IPS-11a (cell line): ENCODE results near the gene ARPIN.
"Not testable (repeated sequence)": the region's sequence is repeated elsewhere in the genome, so short reads cannot be mapped to it uniquely, and the experiment has no call there.

Experiments
- H3K4me3 ChIP-seq: one replicate; pipeline ENCODE4 v1.5.1; 2013; ENCODE audit warnings: low read depth, low read length, control low read depth

The ARPIN gene

DNA sequence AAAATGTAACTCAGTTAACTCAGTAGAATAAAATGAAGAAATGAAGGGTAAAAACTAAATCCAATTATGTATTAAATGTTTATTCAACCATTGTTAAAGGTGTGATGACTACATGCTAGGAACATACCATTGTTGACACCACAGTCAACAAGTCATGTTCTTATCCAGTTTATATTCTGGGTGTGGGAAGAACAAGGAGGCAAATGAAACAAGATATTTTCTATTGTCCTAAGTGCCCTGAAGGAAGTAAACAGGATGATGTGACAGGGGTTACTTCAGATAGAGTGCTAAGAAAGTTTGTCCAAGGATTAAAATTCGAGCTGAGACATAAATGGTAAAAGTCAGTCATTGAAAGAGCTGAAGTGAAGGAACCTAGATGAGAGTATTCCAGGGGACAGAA, 32.0 kb downstream of the ARPIN start:
- no peak overlapping the region for H3K4me3 ChIP-seq

DNA sequence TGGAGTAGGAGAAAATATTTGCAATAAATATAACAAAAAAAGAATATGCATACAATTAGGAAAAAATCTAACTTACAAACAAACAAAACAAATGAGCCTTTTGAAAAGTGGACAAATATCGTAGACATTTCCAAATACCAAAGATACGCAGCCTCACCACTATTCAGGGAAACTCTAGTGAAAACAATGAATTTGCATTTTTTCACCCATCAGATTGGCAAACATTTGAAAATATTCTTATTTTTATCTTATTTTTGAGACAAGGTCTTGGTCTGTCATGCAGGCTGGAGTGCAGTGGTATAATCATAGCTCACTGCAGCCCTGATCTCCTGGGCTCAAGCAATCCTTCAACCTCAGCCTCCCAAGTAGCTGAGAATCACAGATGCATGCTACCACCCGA, 34.4 kb downstream of the ARPIN start:
- no peak overlapping the region for H3K4me3 ChIP-seq

DNA sequence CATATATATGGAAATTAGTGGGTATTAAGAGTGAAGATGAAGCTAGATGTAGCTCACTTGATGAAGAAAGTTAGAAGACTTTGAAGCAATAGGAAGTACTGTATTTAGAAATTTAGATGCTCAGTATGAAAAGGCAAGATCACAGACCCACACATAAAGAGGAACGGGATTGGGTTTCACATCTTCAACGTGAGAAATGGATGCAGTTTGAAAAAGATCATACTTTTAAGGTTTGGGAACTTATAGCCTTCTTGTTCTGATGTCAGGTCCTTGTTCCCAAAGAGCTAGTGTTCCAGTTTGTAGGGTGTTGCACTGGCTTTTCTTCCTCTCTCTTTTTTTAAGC, 35.7 kb downstream of the ARPIN start:
- H3K4me3 ChIP-seq, result no peak overlapping the region

DNA sequence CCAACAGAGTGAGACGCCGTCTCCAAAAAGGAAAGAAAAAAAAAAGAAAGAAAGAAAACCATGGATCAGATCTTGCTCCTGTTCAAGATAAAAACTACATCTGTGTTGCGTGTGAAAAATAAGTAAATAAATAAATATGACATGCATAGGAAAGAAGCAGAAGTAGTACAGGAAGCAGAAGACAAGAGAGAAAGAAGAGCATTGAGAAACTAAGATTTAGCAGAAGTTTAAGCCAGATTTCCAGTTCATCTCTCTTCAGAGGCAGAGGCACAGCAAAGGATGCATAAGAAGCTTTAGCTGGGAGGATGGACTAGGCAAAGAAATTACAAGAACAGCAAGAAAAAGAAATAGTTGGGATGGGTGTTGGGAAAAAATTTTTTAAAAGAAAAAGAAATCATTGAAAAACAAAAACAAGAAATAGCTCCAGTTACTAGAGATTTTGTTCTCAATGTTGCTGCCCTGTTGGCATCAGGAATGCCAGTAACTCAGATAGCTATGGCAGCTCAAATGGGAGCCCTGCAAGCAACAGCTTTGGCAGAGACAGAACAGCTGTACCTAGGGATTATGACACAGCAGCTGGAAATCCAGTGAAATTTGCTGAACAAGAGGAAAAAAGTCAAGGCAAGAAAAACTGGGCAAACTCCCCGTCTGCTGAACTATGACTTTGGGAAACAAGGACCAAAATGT, 36.2 kb downstream of the ARPIN start:
- H3K4me3 ChIP-seq, result no peak overlapping the region

DNA sequence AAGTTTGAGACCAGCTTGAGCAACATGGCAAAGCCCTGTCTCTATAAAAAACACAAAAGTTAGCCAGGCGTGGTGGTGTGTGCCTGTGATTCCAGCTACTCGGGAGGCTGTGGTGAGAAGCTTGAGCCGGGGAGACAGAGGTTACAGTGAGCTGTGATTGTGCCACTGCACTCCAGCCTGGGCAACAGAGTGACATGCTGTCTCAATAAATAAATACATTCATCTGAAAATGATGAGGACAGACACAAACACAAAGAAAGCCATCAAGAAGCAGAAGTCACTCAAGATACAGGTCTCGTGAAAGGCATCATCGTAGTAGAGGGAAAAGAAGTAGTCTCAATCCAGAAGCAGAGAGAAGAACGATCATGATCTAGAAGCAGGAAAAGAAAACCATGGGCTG, 37.0 kb downstream of the ARPIN start:
- no peak overlapping the region for H3K4me3 ChIP-seq

DNA sequence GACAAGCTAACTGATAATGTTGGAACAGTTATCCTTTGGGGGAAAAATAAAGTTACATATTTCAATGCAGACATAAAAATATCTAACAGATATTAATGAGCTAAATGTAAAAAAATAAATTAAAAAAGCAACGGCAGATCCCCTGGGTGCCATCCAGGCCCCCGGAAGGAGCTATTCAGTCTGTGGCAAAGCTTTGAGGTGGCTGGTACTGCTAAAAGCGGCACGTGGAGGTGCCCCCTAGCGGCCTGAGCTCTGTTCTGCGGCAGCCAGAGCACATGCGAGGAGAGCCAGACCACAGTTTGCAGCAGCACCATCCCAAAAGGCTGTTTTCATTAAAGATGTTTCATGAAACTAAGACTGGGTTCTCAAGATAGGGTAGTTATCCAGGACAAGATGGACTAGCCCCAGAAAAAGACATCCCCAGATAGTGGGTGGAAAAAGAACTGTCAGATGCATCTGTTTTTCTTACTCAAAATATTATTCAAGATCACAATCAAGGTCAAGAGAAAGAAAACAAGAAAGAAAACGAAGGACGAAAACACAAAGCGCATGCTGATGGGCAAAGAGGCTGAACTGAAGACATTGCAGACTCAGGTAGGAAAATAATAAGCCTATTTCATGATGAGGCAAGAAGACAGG, 37.7 kb downstream of the ARPIN start:
- H3K4me3 ChIP-seq, result no peak overlapping the region

DNA sequence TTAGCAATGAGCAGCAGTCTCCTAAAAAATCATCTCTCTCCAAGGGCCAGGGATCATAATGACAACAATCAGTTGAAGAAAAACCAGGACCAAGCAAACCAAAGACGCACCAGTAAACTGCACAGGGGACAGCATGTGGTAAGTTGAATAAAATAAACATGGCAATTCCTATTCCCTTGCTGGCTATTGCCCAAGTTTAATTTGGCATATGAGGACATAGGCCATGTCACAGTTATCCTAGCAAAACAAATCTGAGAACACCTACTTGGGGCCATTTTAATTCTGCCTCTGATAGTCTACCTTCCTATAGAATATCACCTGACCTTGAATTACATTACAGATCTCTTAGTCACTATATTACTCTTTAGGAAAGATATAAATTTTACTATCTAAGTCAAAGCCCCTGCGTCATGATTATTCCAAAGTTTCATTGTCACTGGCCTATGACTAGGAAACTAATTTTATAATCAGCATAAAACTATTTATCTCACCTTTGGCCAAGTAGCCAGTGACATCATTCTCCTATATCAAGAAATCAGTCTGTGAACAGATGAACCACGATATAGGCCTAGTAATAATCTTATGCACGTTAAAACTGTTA, 42.0 kb downstream of the ARPIN start:
- H3K4me3 ChIP-seq, result no peak overlapping the region

DNA sequence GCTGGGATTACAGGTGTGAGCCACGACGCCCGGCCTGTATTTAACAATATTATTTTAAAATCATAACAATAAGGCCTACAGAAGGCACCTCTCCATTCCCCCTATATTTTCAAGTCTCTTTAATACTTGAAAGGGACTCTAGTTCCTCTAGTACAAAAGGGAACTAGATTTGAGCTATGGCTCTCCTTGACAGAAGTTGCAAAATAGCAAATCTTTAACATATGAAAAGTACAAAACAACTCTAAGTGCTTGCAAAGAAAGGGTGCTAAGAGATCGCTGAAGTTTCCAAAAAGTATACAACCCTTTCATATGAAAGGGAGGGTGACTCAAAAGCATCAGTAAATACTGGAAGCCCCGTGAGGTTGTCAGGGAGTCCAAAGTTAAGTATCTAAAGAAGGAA, 42.7 kb downstream of the ARPIN start:
- H3K4me3 ChIP-seq, result no peak overlapping the region

DNA sequence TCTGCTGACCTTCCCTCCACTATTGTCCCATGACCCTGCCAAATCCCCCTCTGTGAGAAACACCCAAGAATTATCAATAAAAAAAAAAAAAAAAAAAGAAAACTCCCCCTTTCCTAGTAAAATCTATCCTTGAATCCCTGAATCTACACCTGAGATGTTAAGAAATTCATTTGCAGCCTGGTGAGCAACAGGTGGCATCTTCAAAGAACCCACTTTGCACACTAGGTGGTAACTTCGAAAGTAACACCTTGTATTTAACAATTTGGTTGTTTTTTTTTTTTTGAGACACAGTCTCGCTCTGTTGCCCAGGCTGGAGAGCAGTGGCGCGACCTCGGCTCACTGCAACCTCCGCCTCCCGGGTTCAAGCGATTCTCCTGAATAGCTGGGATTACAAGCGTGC, 43.3 kb downstream of the ARPIN start:
- not testable (repeated sequence) for H3K4me3 ChIP-seq

DNA sequence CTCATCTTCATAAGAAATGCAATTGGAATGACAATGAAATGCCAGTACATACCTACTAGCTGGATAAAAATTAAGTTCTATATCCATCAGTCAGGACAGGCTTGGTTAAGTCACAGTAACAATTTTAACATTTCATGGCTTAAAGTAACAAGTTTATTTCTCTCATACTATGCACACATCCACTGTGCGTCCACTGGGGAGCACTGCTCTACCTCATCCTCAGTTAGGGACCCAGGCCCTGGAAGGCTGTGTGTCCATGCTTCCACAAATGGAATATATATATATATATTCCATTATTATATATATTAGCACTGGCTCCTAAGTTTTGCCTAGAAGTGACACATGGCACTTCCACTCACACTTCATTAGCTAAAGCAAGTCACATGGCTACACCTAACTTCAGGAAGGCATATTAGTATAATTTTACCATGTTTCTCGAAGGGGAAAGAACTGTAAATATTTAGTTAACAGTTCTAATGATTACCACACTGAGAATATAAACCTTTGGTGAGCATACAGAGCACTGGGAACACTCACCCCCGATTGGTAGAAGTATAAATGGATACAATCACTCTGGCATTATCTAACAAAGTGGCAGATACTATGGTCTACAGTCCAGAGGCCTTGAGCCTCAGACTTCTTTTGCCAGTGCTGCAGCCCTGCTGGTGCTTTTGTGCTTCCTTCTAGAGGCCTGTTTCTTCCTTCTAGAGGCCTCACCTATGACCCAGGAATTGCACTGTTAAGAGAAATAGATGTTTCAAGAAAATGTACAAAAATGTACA, 47.6 kb downstream of the ARPIN start:
- H3K4me3 ChIP-seq, result no peak overlapping the region

DNA sequence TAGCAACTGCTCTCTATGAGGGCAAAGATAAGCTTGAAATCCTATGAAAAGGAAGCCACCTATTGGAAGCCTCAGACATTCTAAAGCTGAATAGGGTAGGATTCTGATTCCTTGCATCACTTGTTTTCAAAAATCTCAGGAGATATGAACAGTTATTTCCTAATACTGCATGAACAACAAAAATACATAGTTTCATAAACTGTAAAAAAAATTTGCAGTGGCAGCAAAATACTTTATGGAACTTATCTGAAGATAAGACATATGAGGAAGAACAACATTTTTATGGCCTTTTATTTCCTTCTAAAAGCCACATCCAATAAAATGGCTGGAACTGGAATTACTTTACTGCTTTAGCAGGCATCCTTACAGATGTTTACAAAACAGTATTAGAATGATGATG, 48.8 kb downstream of the ARPIN start:
- no peak overlapping the region for H3K4me3 ChIP-seq

DNA sequence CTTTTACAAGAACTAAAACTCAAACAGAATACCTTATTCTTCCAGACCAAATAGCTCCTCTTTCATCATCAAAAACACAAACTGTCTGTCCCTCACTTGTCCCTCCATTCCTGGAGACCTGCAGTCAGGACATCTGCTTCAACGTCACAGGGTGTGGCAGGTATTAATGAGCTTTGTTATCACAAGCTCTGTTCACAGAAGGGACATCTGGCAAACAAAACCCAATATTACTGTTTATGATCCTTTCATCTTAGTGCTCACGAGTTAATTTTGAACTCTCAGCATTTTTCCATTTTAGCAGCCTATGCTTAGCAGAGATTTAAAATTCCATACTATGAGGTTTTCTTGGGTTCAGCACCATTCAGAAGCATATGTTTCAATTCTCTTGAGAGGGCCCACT, 51.9 kb downstream of the ARPIN start:
- H3K4me3 ChIP-seq, result no peak overlapping the region

DNA sequence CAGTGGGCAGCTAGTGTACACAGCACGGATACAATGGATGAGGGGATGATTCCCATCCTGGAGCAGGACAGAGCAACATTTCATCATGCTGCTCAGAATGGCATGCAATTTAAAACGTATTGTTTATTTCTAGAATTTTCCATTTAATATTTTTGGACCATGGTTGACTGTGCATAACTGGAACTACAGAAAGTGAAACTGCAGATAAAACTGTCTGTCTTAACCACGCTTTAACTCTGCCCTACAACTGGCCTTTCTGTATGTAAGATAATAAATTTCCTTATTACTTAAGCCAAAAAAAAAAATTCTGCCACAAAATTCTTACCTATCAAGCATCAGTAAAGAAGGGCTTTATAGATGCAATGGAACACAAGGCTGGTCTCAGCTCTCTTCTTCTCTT, 52.3 kb downstream of the ARPIN start:
- no peak overlapping the region for H3K4me3 ChIP-seq

DNA sequence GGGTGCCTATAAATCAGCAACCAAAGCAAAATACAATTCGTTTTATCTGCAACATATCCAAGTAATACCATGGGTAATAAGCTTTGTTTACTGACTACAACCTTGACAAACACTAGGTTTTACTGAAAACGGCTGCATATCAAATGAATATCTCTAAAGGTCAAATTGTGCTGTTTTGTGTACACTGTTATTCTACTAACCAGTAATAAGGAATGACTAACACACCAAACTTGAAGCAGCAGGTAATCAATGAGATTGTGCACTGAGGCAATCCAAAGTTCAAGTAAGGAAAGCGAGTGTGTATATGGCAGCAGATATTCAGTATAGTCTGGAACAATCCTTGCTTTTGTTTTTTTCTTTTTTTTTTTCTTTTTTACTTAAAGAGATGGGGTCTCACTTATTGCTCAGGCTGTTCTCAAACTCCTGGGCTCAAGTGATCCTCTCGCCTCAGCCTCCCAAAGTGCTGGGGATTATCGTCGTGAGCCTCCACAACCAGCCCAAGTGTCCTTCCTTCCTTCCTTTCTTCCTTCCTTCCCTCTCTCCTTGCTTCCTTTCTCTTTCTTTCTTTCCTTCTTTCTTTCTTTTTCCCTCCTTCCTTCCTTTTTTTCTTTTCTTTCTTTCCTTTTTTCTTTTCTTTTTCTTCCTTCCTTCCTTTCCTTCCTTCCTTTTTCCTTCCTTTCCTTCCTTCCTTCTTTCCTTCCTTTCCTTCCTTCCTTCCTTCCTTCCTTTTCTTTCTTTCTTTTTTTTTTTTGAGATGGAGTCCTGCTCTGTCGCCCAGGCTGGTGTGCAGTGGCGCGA, 53.9 kb downstream of the ARPIN start:
- H3K4me3 ChIP-seq, result no peak overlapping the region

DNA sequence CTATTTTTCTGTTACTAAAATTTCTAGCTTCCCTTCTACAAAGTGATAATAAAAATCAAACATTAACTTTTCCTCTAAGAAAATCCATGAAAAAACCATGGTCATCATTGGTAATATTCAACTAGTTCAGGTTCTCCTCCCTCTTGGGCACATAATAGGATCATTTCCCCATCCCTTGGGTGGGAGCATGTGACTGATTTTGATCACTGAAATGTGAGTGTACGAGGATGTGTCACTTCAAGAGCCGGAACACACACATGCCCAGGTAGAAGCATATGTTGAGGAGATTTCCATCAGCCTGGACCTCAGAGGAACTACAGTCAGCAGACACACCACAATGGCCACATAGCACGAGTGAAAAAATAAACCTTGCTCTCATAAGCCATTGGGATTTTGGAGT, 55.1 kb downstream of the ARPIN start:
- H3K4me3 ChIP-seq, result no peak overlapping the region

DNA sequence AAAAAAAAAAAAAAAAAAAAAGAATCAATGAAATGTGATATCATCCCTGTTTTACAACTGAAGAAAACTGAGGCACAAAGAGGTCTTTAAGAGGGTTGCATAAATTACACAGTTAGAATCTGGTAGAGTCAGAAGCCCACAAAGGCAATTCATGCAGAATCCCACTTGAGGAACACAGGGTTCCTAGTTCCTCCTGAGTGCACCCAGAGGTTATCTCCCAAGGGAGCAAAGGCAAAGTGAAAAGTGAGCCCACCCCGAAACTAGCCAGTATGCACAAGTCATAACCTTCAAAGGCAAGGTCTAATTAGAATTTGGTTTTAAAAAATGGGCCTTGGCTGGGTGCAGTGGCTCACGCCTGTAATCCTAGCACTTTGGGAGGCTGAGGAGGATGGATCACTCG, 56.8 kb downstream of the ARPIN start:
- H3K4me3 ChIP-seq, result no peak overlapping the region

DNA sequence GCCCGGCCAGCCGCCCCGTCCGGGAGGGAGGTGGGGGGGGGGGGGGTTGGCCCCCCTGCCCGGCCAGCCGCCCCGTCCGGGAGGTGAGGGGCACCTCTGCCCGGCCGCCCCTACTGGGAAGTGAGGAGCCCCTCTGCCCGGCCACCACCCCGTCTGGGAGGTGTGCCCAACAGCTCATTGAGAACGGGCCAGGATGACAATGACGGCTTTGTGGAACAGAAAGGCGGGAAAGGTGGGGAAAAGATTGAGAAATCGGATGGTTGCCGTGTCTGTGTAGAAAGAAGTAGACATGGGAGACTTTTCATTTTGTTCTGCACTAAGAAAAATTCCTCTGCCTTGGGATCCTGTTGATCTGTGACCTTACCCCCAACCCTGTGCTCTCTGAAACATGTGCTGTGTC, 57.9 kb downstream of the ARPIN start:
- not testable (repeated sequence) for H3K4me3 ChIP-seq

DNA sequence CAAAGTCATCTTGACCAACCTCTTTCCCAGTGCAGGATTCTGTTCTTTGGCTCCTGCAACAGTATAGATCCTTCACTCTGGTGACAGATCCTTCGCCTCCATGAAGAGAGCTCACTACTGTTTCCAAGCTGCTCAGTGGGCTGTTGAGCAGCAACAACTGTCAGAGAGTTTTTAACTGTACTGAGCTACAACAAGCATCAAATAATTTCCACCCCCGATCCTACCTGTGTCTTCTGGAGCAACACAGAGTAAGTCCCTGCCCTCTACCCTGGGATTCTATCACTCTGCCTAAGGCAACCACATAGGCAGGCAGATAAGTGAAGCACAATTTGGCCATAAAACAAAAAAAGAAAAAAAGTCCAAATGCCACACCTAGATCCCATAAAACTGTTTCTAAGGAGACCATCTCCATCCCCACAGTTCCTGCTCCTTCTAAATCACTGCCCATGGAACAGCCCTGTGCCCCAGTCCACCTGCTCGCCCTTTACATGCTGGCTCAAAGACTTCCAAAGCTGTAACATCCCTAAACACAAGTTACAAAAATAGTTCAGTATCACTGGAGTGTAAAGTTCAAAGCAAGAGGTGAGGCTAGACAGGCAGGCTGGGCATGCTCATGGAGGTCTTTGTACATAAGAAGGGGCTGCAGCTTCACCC, 60.3 kb downstream of the ARPIN start:
- no peak overlapping the region for H3K4me3 ChIP-seq

DNA sequence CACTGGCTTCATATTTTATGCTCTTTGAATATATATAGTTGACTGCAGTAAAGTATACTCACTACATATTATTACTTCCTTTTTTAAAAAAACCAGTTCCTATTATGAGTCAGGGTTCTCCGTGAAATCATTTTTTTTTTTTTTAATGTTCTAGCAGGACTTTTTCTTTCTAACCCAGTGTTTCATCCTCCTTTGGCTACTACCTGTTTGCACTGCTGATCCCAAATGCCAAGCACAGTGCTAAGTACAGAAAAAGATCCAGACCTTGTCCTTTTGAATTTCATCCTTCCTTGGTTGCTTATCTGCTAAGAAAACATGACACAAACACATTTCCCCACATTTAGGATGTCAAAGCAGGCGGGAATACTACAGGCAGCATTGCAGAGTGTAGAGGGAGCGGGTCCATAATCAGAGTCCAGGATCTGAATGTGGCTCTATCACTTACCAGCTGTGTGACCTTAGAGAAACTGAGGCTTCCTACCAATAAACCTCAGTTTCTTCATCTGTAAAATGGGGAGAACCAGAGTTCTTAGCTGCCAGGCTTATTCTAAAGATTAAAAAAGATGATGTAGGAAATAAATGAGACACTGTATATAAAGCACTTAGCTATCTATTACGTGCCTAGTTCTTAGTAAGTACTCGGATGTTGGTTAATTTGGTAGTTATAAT, 60.9 kb downstream of the ARPIN start:
- no peak overlapping the region for H3K4me3 ChIP-seq

DNA sequence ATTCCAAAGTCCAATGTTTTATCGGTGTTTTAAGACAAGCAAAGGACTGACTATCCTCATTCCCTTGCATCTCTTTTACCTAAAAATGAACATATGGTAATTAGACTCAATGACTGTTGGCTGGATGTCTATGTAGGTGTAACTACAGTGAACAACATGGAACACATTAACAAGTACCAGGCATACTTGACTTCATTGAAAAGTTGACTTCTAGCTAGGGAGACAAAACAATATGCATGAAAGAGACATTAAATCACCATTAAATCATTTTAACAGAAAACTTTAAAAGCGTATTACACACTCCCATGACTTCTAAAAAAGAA, 63.8 kb downstream of the ARPIN start:
- H3K4me3 ChIP-seq, result no peak overlapping the region
